ELF-1 (cell line): Measurements from ENCODE around the gene C1QTNF9.
"Not testable (repeated sequence)": the region's sequence is repeated elsewhere in the genome, so short reads cannot be mapped to it uniquely, and the experiment has no call there.

Experiments used
- DNase-seq: peaks from one replicate; pipeline ENCODE4 v3.0.0-alpha.2; 2016; ENCODE audit warnings: low read depth, low spot score

Gene C1QTNF9

GRCh38 chr13:24309300-24309699 lies at the start of gene C1QTNF9:
C1QTNF9 (plus strand) TSS chr13:24309580; CDS start chr13:24316004, 6,424 bp downstream.
- DNase-seq = not testable (repeated sequence)

GRCh38 chr13:24261566-24261965 lies 47.8 kb upstream of the C1QTNF9 start:
- DNase-seq = no peak

GRCh38 chr13:24263632-24264031 lies 45.7 kb upstream of the C1QTNF9 start:
- DNase-seq = no peak

GRCh38 chr13:24264976-24265375 lies 44.4 kb upstream of the C1QTNF9 start:
- DNase-seq = no peak

GRCh38 chr13:24265453-24265852 lies 43.9 kb upstream of the C1QTNF9 start:
- DNase-seq = no peak

- no peak for DNase-seq
Measured at GRCh38 chr13:24267274-24267673, 42.1 kb upstream of the C1QTNF9 start.

GRCh38 chr13:24267801-24268200 lies 41.6 kb upstream of the C1QTNF9 start:
- no peak for DNase-seq

GRCh38 chr13:24269821-24270220 lies 39.6 kb upstream of the C1QTNF9 start:
- DNase-seq = no peak

GRCh38 chr13:24270639-24271141 lies 38.7 kb upstream of the C1QTNF9 start:
- DNase-seq = peak; percentile 37

- no peak for DNase-seq
Measured at GRCh38 chr13:24271231-24271600, 38.2 kb upstream of the C1QTNF9 start.

GRCh38 chr13:24271601-24272451 lies 37.6 kb upstream of the C1QTNF9 start:
- DNase-seq = peak; percentile 55

GRCh38 chr13:24272452-24273161 lies 36.8 kb upstream of the C1QTNF9 start:
- DNase-seq = no peak

- DNase-seq = no peak
Measured at GRCh38 chr13:24273926-24274325, 35.5 kb upstream of the C1QTNF9 start.

GRCh38 chr13:24274452-24275021 lies 34.8 kb upstream of the C1QTNF9 start:
- DNase-seq = no peak

- DNase-seq = no peak
Measured at GRCh38 chr13:24275041-24275440, 34.3 kb upstream of the C1QTNF9 start.

- DNase-seq = no peak
Measured at GRCh38 chr13:24276306-24276705, 33.1 kb upstream of the C1QTNF9 start.

GRCh38 chr13:24276861-24277260 lies 32.5 kb upstream of the C1QTNF9 start:
- no peak for DNase-seq

GRCh38 chr13:24277761-24278160 lies 31.6 kb upstream of the C1QTNF9 start:
- no peak for DNase-seq

- DNase-seq = no peak
Measured at GRCh38 chr13:24279327-24280110, 29.9 kb upstream of the C1QTNF9 start.

GRCh38 chr13:24280720-24281119 lies 28.7 kb upstream of the C1QTNF9 start:
- DNase-seq = no peak

- DNase-seq = no peak
Measured at GRCh38 chr13:24281188-24282008, 28.0 kb upstream of the C1QTNF9 start.
